Skeletal muscle satellite cell (primary cell): ENCODE results near the gene IBSP.
A peak's percentile ranks its signal among the peaks of the same experiment; 100 is the strongest.

Source experiments
- H3K27me3 ChIP-seq: 2 replicates; pipeline ENCODE4 v1.7.0; 2013; ENCODE audit warnings: low read length; ENCODE audit not compliant: control insufficient read depth, insufficient read depth
- H3K36me3 ChIP-seq: 2 replicates; pipeline ENCODE4 v1.7.0; 2013; ENCODE audit warnings: mild to moderate bottlenecking, control low read depth, low read length; ENCODE audit not compliant: insufficient read depth
- H3K4me1 ChIP-seq: 2 replicates; pipeline ENCODE4 v1.7.0; 2013; ENCODE audit warnings: low read length; ENCODE audit not compliant: control insufficient read depth, insufficient read depth
- H3K4me2 ChIP-seq: 2 replicates; pipeline ENCODE4 v1.7.0; 2013; ENCODE audit warnings: mild to moderate bottlenecking, low read length
- H3K4me3 ChIP-seq: 2 replicates; pipeline ENCODE4 v1.7.0; 2013; ENCODE audit warnings: low read length
- H3K9ac ChIP-seq: 2 replicates; pipeline ENCODE4 v1.7.0; 2013; ENCODE audit warnings: mild to moderate bottlenecking, low read depth, low read length, moderate library complexity
- H3K9me3 ChIP-seq: replicated peaks from 2 replicates; pipeline ENCODE4 v1.7.0; 2013; ENCODE audit warnings: mild to moderate bottlenecking, control low read depth, low read length

IBSP gene

DNA sequence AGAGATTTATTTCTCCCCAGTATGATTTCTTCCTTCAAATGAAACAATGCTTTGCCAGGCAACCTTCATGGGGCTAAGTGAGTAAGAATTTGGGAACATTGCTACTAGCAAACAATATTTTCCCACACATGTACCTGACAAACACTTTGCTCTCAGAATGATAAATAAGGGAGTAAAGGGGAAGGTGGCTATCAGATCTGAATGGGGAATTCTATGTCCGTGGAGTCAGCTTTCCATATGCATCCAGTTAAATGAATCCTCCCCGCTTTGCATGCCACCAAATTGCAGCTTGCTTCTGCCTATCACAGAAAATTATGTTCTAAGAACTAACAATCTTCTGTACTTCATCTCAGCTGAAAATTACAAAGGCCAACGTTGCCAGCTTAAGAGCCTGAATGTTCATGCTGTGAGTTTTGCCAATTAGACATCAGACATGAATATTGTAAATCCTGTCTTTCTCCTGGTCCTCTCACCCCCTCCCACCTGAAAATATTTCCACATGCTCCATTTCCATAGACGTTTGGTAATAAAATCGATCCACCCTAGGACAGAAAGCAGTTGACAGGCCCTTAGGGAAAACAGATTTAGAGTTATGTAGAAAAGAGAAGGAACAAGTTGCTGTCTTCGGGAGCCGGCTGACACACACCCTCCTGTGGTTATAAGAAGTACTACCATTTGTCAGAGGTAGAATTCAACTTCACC, 39.7 kb downstream of the IBSP start:
- H3K4me3 ChIP-seq, result no peak overlapping the region
- peaks cover 17% of the 10 kb centered on the region for H3K4me1 ChIP-seq
- no peaks in the 10 kb centered on the region for H3K9me3 ChIP-seq
- H3K4me2 ChIP-seq, result no peak overlapping the region
- H3K27me3 ChIP-seq, result no peaks in the 10 kb centered on the region
- H3K9ac ChIP-seq, result no peak overlapping the region
- H3K36me3 ChIP-seq, result no peaks in the 10 kb centered on the region

GRCh38 chr4:87839592-87839946, 40.2 kb downstream of the IBSP start:
- no peaks in the 10 kb centered on the region for H3K27me3 ChIP-seq
- H3K9ac ChIP-seq, result no peak overlapping the region
- peaks cover 22% of the 10 kb centered on the region for H3K4me1 ChIP-seq
- no peak overlapping the region for H3K4me3 ChIP-seq
- H3K36me3 ChIP-seq, result no peaks in the 10 kb centered on the region
- no peak overlapping the region for H3K4me2 ChIP-seq
- H3K9me3 ChIP-seq, result no peaks in the 10 kb centered on the region

- Histone ChIP-seq H3K4me2 (no peak overlapping the region), H3K4me3 (no peak overlapping the region), H3K4me1 (peaks cover 25% of the 10 kb centered on the region), H3K36me3 (no peaks in the 10 kb centered on the region), H3K9ac (no peak overlapping the region), H3K27me3 (no peaks in the 10 kb centered on the region), H3K9me3 (no peaks in the 10 kb centered on the region)
Observed at GRCh38 chr4:87840149-87840548, 40.8 kb downstream of the IBSP start.

GRCh38 chr4:87843936-87844335, 44.6 kb downstream of the IBSP start:
- Histone ChIP-seq H3K4me3 (peak overlapping the region; percentile 32), H3K9me3 (no peaks in the 10 kb centered on the region), H3K9ac (peak overlapping the region; percentile 64), H3K4me1 (peaks cover 22% of the 10 kb centered on the region), H3K27me3 (no peaks in the 10 kb centered on the region), H3K36me3 (no peaks in the 10 kb centered on the region), H3K4me2 (peak overlapping the region; percentile 38)

DNA sequence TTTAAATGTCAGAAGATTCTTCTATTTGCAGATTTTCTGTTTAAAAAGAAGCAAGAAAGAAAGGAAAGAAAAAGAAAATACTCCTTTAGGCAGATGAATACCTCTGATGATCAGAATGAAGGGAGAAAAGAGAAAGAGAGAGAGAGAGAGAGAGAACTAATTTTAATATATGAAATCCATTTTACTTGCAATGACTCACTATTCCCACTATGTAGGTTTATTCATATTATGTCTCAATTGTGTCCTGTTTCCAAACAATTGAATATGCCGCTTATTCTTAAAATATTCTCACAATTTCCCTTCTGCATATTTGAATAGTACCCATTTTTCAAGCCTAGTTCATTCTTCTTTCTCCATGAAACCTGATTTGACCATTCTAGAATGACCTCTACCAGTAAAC, 45.1 kb downstream of the IBSP start:
- no peaks in the 10 kb centered on the region for H3K36me3 ChIP-seq
- H3K9me3 ChIP-seq, result no peaks in the 10 kb centered on the region
- H3K4me2 ChIP-seq, result peak overlapping the region; percentile 38
- H3K4me1 ChIP-seq, result peaks cover 22% of the 10 kb centered on the region
- no peaks in the 10 kb centered on the region for H3K27me3 ChIP-seq
- H3K9ac ChIP-seq, result peak overlapping the region; percentile 64
- H3K4me3 ChIP-seq, result peak overlapping the region; percentile 32

GRCh38 chr4:87846226-87846625, 46.9 kb downstream of the IBSP start:
- H3K4me3 ChIP-seq, result no peak overlapping the region
- no peak overlapping the region for H3K9ac ChIP-seq
- H3K4me1 ChIP-seq, result peaks cover 22% of the 10 kb centered on the region
- no peaks in the 10 kb centered on the region for H3K27me3 ChIP-seq
- no peaks in the 10 kb centered on the region for H3K36me3 ChIP-seq
- H3K4me2 ChIP-seq, result no peak overlapping the region
- no peaks in the 10 kb centered on the region for H3K9me3 ChIP-seq

DNA sequence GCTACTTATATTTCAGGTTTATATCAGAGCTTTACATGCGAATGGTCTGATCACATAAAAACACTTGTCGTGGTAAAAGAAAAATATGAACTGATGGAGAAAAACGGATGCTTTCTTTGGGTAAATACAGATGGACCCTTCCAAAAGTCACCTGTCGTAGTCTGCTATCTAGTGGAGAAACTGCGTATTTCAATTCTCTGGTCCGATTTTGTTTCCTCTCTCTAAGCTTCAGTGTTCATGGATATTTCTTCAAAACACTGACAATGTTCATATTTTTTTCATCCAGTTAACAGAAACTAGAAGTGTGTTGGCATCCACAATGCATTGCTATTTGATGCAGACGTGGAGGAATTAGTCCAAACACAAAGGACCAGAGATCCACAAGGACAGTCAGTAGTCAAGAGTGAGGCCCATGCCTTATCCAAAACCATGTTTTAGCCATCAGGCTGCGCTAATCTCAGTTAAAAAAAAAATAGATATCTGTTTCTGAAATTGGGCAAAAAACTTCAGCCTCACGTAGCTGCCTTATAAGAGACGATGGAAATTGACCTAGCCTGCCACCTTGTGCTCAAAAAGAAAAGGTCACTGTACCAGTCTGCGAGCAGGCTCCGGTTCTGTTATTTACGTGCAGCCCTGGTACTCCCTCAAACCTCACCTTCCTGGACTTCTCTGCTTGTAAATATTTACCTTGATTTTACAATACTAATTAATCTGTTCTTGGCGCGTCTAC, 49.4 kb downstream of the IBSP start:
- H3K4me3 ChIP-seq, result peak overlapping the region; percentile 57
- H3K4me2 ChIP-seq, result peak overlapping the region; percentile 81
- peaks cover 15% of the 10 kb centered on the region for H3K4me1 ChIP-seq
- H3K9me3 ChIP-seq, result no peaks in the 10 kb centered on the region
- no peaks in the 10 kb centered on the region for H3K27me3 ChIP-seq
- H3K9ac ChIP-seq, result peak overlapping the region; percentile 51
- H3K36me3 ChIP-seq, result no peaks in the 10 kb centered on the region

DNA sequence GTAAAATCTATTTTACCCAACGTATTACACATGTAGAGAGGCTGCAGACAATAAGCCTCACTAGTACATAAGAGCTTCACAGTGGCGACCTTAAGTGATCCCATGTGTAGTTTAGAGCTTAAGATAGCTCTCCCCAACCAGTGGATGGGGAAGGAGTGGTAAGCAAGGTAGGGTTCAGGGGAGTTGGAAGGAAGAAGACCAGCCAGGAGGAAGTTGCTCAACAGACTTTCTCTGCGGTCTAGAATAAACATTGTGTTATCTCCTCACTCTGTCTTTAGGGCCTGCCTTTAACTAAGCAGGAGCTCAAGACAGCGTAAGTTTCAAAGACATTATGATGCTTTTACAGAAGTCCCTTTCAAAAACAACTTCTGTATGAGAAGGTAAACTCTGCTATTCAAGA, 50.3 kb downstream of the IBSP start:
- Histone ChIP-seq H3K4me3 (no peak overlapping the region), H3K4me2 (no peak overlapping the region), H3K9ac (no peak overlapping the region), H3K4me1 (peaks cover 7% of the 10 kb centered on the region), H3K27me3 (no peaks in the 10 kb centered on the region), H3K36me3 (no peaks in the 10 kb centered on the region), H3K9me3 (no peaks in the 10 kb centered on the region)

DNA sequence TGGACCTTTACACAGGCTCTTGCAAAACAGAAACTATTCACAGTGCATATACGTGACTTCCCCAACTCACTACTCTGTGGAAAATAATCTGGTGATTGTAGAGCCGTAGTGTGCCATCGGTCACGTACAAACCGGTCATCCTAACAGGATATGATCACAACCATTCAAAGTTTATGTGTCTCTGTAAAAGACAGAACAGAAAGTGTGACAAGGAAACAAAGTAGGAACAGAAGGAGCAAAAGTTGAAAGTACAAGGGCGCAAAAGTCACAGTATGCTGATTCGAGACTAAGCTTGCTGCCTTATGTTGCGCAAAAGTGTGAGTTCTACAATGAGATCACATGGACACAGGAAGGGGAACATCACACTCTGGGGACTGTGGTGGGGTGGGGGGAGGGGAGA, 52.0 kb downstream of the IBSP start:
- peaks cover 3% of the 10 kb centered on the region for H3K4me1 ChIP-seq
- no peak overlapping the region for H3K4me3 ChIP-seq
- H3K27me3 ChIP-seq, result no peaks in the 10 kb centered on the region
- no peaks in the 10 kb centered on the region for H3K36me3 ChIP-seq
- H3K4me2 ChIP-seq, result no peak overlapping the region
- H3K9ac ChIP-seq, result no peak overlapping the region
- no peaks in the 10 kb centered on the region for H3K9me3 ChIP-seq

- no peak overlapping the region for H3K4me3 ChIP-seq
Observed at GRCh38 chr4:87851953-87852352, 52.6 kb downstream of the IBSP start.

GRCh38 chr4:87853108-87853507, 53.8 kb downstream of the IBSP start:
- Histone ChIP-seq H3K36me3 (no peaks in the 10 kb centered on the region), H3K4me2 (no peak overlapping the region), H3K4me1 (peaks cover 3% of the 10 kb centered on the region), H3K9ac (no peak overlapping the region), H3K27me3 (peaks cover 4% of the 10 kb centered on the region), H3K4me3 (no peak overlapping the region), H3K9me3 (no peaks in the 10 kb centered on the region)

More at GRCh38 chr4:87851953-87852352, 52.6 kb downstream of the IBSP start:
- H3K4me2 ChIP-seq, result no peak overlapping the region
- H3K9ac ChIP-seq, result no peak overlapping the region
- no peaks in the 10 kb centered on the region for H3K9me3 ChIP-seq
- H3K27me3 ChIP-seq, result no peaks in the 10 kb centered on the region
- H3K36me3 ChIP-seq, result no peaks in the 10 kb centered on the region
- H3K4me1 ChIP-seq, result peaks cover 3% of the 10 kb centered on the region

DNA sequence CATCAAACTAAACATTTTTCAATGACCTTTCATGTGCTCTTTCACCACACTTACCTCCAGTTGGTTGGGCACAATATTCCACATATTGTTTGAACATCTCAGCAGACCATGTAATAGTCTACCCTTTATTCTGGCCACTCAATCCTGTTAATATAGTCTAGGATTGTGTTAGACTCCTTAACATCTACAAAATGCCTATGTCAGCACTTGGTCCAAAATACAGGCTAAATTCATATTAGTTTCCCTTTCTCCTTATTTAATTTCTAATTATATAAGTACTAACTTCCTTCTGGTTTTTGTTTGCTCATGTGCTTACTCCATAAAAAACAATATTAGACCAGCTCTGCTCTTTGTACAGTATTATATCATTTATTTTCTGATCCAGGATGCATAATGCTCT, 54.5 kb downstream of the IBSP start:
- Histone ChIP-seq H3K4me2 (no peak overlapping the region), H3K4me3 (no peak overlapping the region), H3K9ac (no peak overlapping the region), H3K36me3 (no peaks in the 10 kb centered on the region), H3K4me1 (peaks cover under 1% of the 10 kb centered on the region), H3K27me3 (peaks cover 10% of the 10 kb centered on the region), H3K9me3 (no peaks in the 10 kb centered on the region)
